Fibroblast of the aortic adventitia (primary cell): ENCODE measurements around the gene SFT2D2. TPM values are rescaled to one million over a fixed set of nuclear protein-coding genes. Genes with fewer than 3 reads are reported as not detected.

Experiments
- DNase-seq: peaks from one replicate; pipeline ENCODE4 v3.0.0-alpha.2; 2010; ENCODE audit warnings: low read depth
- H3K4me3 ChIP-seq: 2 replicates; pipeline ENCODE4 v1.5.1; 2011; ENCODE audit warnings: low read depth, mild to moderate bottlenecking, control low read depth, low read length, moderate library complexity
- total RNA-seq: library from RNA; depleted of rRNA; stranded (reverse); fragments of >200 nt; gene quantifications from 2 replicates; pipeline ENCODE4 v1.2.3, GENCODE V29; 2012; ENCODE audit warnings: low replicate concordance
- TF ChIP-seq, protein P1 (sequence below): IDR thresholded peaks from 2 replicates; pipeline ENCODE4 v1.5.1; 2011; ENCODE audit warnings: mild to moderate bottlenecking, low read length, control low read depth, inconsistent platforms; ENCODE audit not compliant: insufficient read depth

SFT2D2 gene
- total RNA-seq, 1 donor = 72.8 TPM

DNA sequence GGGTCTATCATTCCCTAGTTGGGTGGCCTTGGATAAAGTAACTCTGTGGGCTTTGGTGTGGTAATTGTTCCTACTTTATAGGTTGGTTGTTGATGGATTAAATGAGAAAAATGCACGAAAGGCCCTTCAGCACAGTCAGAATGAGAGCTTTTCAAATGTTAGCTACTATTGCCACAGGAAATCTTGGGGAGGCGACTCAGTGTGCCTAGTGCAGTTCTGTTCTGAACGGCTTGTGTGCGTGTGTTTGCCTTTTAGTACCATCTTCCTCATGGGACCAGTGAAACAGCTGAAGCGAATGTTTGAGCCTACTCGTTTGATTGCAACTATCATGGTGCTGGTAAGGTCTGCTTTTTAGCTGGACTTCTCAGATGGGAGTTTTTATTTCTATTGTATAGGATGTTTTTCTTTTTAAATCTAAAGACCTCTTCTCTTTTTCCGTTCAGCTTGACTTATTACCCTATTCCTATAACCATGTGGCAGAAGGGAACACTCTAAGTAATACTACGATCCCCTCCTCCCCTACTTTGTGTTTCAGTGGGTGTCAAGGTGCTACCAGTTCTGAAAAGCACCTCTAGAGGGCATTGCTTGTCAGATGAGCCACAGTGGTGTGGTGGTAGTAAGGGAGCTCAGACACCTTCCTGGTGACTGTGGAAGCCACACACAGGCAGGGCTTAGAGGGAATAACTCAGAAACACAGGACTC, 9.2 kb downstream of the SFT2D2 start:
- peak; percentile 54 for DNase-seq
- TF ChIP-seq, protein P1, sequence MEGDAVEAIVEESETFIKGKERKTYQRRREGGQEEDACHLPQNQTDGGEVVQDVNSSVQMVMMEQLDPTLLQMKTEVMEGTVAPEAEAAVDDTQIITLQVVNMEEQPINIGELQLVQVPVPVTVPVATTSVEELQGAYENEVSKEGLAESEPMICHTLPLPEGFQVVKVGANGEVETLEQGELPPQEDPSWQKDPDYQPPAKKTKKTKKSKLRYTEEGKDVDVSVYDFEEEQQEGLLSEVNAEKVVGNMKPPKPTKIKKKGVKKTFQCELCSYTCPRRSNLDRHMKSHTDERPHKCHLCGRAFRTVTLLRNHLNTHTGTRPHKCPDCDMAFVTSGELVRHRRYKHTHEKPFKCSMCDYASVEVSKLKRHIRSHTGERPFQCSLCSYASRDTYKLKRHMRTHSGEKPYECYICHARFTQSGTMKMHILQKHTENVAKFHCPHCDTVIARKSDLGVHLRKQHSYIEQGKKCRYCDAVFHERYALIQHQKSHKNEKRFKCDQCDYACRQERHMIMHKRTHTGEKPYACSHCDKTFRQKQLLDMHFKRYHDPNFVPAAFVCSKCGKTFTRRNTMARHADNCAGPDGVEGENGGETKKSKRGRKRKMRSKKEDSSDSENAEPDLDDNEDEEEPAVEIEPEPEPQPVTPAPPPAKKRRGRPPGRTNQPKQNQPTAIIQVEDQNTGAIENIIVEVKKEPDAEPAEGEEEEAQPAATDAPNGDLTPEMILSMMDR = peak; percentile 78

DNA sequence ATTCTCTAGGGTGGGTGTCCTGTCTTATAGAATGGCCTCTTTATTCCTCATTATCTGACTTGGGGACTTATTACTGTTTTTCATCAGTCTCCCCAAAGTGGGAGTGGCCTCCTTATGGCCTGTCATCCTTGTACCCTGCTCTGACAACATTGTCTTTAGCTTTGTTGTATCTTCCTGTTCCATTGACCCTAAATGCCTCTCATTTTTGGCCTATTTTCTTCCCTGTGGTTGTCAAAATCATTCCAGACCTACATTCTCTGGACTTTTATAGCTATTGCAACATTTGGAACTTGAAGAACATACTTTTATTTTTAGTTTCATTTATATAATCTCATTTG, 9.7 kb downstream of the SFT2D2 start:
- TF ChIP-seq, protein P1 = no peak
- DNase-seq = peak; percentile 59
- no peak overlapping the region for H3K4me3 ChIP-seq

More for the DNA sequence above, 9.2 kb downstream of the SFT2D2 start:
- no peak overlapping the region for H3K4me3 ChIP-seq

DNA sequence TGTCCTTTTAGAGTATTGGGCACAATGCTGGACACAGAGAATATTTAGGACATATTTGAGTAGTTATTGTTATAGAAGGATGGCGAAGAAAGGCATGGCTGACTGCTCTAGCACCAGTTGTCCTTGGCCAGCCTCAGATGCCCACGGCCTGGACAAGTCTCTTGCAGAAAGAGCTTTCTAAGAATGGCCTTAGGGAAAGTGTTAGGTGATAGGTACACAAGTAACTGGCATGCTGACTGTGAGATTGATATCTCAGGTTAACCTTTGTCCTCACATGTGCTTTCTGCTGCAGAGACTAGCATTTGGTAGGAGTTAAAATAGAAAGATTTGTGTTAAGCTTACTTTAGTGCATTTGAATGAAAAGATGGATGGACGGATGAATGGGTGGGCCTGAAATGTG, 10.1 kb downstream of the SFT2D2 start:
- TF ChIP-seq, protein P1 = no peak
- H3K4me3 ChIP-seq = no peak overlapping the region
- DNase-seq = no peak

DNA sequence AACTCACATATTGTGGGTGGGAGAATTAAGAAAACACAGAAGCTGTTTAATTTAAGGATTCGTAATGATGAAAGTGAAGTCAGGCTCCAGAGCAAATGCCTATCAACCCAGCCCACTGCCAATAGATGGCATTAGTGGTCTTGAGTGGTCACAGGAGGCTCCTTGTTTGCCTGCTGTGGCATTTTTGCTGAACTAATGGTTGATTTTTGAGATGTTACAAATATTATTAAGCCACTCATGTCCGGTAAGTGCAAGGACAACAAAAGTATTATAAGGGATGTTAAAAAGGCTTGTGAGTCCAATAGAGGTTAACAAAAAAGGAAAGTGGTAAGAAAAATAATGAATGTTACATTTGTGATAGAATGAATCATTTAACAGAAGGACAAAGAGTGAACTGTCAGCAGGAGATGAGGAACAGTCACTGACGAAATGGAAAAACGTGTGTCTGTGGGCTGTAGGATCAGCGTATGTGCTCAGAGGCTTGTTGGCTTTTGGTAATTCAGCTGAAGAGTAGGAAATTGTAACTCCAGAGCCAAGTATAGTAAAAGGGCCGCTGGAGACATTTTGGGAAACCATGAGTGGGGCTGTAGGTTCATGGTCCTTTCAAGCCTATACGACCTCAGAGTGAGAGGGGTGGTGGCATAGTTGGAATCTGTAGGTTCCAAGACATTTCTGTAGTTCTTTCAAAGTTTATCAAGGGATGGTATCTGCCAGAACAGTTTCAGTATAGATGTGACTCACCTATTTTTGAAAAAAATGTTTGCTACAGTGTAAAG, 11.2 kb downstream of the SFT2D2 start:
- H3K4me3 ChIP-seq = no peak overlapping the region
- TF ChIP-seq, protein P1 = no peak
- no peak for DNase-seq

DNA sequence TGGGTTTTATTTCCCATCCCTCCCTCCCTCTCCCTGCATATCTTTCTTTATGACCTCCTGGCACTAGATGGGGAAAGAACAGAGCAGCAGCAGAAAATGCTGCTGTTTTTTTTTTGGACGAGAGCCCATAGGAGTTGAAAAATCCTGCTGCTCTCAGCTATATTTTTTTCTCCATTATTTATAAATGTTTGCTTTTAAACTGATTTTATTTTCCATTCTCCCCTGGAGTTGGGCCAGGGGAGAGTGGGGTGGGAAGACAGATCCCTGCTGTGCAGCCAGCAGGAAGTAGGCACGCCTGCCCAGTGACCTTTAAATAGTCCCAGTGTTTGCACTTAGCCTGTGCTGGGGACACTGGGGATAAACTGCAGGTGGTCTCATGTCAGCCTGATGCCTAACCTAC, 17.4 kb downstream of the SFT2D2 start:
- DNase-seq = peak; percentile 43
- no peak overlapping the region for H3K4me3 ChIP-seq
- TF ChIP-seq, protein P1 = no peak

DNA sequence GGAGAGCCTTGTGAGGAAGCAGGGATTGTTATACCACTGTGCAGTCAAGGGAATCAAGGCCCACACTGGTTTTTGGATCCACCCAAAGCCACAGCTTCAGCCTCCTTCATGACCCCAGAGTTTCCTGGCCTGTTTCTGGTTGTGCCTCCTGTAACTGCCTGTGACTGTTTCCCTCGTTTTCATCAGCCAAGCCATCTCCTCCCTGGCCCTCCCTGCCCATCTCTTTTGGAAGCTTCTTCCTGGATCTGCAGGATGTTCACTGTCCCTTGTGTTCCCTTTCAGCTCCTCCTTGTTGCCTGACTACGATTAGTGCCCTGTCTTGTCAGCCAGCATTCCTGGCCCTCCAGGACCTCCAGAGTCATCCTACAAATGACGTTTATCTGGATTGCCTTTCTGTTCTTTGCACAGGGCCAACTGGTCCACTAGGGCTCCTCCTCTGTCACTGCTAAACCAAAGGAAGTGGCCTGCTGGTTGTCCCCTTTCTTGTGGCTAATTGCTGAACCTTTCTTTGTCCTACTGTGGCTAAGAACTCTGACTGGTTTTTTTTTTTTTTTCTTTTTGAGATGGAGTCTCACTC, 17.9 kb downstream of the SFT2D2 start:
- no peak overlapping the region for H3K4me3 ChIP-seq
- DNase-seq = peak; percentile 72
- TF ChIP-seq, protein P1 = no peak
